ENCODE results near the gene WDR90. TPM values are rescaled to one million over a fixed set of nuclear protein-coding genes. Genes with fewer than 3 reads are reported as not detected.
A peak's percentile ranks its signal among the peaks of the same experiment; 100 is the strongest.

Gene WDR90
- total and polyA plus RNA-seq, 10 of the 15 experiments (the other 5 are each of a cell fraction or from before 2014, with no cell fraction given) = 2.0 to 65.0 (median 16.7) TPM

GRCh38 chr16:636206-637080 lies 12.7 kb upstream of the WDR90 start, which contains the start of gene METTL26 (continued):
- TF ChIP-seq CUX1 (IDR thresholded peaks at IDR 0.05; ENCODE audit: insufficient replicate concordance, low read depth, low read length) (no peak), ZNF687 (IDR thresholded peaks at IDR 0.05) (0 out of 2 replicates have a peak, but pooled peaks have one; percentile 79), ATF3 (IDR thresholded peaks at IDR 0.05; ENCODE audit: borderline replicate concordance, extremely low read depth, low read depth, low read length) (no peak), FOXK2 (IDR thresholded peaks at IDR 0.05) (no peak), TCF3 (IDR thresholded peaks at IDR 0.05; ENCODE audit: borderline replicate concordance, insufficient read depth, low read depth, low read length) (0 out of 2 replicates have a peak, but pooled peaks have one; percentile 47), SREBF2 (IDR thresholded peaks at IDR 0.05; ENCODE audit: low read length) (peak; percentile 96), BCL11A (IDR thresholded peaks at IDR 0.05; ENCODE audit: low read depth, low read length) (no peak), ATF7 (IDR thresholded peaks at IDR 0.05; ENCODE audit: low read depth) (peak; percentile 46), ASH2L (IDR thresholded peaks at IDR 0.05; ENCODE audit: borderline replicate concordance, low read depth) (peak; percentile 81; the same call in 1 of the 2 replicates), CREB1 (IDR thresholded peaks at IDR 0.05; ENCODE audit: low read depth) (peak; percentile 76), CEBPB (IDR thresholded peaks at IDR 0.05; ENCODE audit: borderline replicate concordance in 1 of 2, low read depth in 2 of 2, low read length in 2 of 2) (no peak), POU2F2 (IDR thresholded peaks at IDR 0.05; ENCODE audit: borderline replicate concordance, low read depth, low read length) (peak; percentile 7; the same call in 1 of the 3 replicates), MTA3 (IDR thresholded peaks at IDR 0.05; ENCODE audit: borderline replicate concordance, low read length) (no peak), NKRF (conservative IDR thresholded peaks at IDR 0.05) (peak; percentile 93), PML (IDR thresholded peaks at IDR 0.05; ENCODE audit: low read length) (peak; percentile 76; the same call in 1 of the 2 replicates), LARP7 (IDR thresholded peaks at IDR 0.05) (peak; percentile 73; the same call in 1 of the 2 replicates), NRF1 (conservative IDR thresholded peaks at IDR 0.05; ENCODE audit: low read depth, low read length) (no peak)
